Stimulated activated CD4-positive, alpha-beta T cell treated with anti-CD3 and anti-CD28 coated beads, TNF-alpha, amount 100 ng/mL, for 1 hour (primary cell): Measurements from ENCODE around the gene KIF2C.
"Not testable (repeated sequence)": the region's sequence is repeated elsewhere in the genome, so short reads cannot be mapped to it uniquely, and the experiment has no call there.

ENCODE experiments used
- DNase-seq, 3 donors: peaks; one replicate each; pipeline ENCODE4 v3.0.0-alpha.2; 2020; ENCODE audit warnings: low read depth in 3 of 3, low spot score in 1 of 3

Gene KIF2C

DNA sequence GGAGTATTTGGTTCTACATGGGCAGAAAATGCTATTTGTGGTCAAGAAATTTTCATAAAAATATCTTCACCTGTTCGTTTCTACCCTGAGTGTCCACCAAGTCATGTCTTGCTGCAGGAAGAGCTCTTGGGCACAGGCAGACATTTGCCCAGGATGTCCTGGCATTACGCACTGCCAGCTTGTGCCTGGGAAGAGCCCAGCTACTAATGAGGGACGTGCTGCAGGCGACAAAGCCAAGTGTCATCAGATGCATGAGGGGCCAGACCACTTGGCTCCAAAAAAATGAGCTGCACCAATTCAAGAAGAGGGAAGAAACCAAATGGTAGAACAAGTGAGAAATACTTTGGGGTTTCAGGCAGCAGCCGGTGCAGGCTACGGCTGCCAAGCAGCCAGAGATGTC is 21.5 kb upstream of the KIF2C start:
- no peak for DNase-seq

DNA sequence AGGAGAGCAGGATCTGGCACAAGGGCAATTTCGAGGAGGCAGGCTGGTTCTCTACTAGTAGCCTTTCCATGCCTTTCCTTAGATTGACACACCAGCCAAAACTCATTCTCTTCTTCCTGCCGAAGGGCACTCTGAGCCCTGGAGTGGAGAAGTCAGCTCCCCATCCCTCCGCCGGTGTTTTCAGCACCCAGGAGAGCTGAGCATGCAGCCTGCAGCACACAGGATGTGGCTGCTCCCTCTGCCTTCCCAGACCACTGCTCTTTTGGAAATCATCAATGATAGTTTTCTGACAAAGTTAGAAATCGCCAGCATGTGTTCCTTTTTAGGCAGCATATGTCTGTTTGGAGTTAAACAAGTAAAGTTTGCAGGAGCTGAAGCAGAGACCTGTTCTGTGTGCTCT is 20.3 kb upstream of the KIF2C start:
- no peak for DNase-seq

DNA sequence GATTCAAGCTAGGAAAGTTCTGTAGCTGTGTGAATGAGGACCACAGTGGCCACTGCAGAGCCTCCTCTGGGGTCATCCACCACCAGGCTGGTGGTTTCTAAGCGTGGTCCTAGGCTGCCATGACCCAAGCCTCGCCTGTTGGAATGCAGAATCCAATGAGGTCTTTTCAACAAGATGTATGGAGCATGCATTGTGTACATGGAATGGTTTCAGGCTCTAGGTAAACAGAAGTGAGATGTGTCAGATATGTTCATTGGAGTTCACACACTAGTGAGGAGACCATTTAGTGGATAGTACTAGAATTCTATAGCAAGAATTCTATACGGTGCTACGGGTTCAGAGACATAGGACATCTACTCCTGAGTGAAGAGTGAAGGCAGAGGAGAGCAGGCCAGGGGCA is 19.4 kb upstream of the KIF2C start:
- no peak for DNase-seq

DNA sequence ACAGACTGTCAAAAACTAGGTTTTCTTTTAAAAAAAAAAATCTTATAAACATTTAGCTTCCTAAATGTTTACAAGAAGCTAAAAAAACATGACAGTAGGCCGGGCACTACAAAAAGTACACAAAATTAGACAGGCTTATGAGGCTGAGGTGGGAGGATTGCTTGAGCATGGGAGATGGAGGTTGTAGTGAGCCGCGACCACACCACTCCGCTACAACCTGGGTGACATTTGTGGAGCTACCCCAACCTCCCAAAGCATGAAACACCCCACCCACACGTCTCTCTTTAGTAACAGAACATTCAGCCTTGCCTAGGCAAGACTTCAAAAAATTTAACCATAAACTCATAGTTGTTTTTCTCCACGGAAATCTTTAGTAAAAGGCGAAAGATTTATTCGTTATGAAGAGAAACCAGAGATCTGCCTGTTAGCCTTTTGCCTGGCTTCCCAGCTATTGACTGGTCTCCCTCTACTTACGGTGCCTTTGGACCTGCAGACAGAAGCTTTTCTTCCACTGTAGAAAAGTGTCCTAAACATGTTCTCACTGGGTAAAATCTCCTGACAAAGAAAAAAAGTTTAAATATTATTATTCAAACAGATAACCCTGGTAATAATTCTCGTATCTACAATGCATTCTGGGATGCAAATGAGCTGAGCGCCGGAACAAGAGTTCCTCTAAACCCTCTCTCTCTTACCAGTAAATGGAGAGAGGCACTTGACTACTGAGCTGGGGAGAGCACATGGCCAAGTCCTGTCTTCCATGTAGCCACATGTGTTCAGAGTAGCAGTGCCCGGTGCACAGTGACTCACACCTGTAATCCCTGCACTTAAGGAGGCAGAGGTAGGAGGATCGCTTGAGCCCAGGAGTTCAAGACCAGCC is 17.9 kb upstream of the KIF2C start:
- DNase-seq: peak; percentile 33 to 53 (median 46)

DNA sequence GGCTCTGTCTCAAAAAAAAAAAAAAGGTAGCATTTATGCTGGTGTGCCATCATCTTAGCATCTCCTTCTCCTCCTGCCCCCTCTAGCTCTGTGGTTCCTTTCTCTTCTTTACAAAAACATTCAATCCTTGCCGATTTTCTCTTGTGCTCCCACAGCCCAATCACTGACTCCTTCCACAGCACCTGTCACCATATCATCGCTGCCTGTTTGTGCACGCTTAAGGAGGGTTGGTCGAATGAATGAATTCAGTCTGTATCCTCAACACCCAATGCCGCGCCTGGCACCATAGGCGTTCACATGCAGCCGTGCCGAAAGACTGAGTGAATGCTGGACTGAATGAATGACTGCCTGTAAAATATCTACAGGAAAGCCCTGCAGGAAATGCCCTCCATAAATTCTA is 16.6 kb upstream of the KIF2C start:
- DNase-seq: no peak

DNA sequence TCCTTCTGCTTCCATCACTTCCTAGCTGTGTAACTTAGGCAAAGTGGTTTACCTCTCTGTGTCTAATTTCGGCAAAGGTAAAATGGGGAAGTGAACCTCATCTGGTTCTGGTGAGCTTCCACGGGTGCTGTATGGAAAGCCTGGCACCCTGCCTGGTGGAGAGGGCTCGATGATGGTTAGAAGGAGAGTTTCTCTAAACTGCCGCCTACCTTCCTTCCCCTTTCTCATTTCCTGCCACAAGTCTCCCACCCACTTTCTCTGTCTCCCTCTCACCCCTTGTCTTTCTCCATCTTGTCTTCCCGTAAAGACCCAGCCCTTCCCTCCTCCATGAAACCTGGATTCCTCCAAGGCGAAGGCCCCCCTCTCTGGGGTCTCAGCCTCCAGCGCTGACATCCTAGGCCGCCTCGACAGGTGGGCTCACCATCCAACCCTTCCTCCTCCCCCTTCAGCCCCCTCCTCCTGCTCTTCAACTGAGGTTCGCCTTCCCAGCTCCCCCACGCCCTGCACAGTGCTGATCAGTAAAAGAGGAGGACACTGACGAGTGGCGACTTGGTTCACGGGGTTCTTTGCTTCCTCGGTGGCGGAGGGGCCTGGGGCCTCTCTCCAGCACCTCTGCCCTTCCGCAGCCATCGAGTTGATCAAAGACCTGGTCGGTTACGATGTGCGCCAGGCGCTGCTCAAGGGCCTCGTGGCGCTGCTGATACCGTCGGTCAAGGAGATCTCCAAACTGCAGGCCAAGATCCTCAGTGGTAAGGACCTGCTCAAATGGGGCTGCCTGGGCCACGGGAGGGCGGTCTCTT is 15.9 kb upstream of the KIF2C start:
- peak in 1 of 3 donors; percentile 35 for DNase-seq

DNA sequence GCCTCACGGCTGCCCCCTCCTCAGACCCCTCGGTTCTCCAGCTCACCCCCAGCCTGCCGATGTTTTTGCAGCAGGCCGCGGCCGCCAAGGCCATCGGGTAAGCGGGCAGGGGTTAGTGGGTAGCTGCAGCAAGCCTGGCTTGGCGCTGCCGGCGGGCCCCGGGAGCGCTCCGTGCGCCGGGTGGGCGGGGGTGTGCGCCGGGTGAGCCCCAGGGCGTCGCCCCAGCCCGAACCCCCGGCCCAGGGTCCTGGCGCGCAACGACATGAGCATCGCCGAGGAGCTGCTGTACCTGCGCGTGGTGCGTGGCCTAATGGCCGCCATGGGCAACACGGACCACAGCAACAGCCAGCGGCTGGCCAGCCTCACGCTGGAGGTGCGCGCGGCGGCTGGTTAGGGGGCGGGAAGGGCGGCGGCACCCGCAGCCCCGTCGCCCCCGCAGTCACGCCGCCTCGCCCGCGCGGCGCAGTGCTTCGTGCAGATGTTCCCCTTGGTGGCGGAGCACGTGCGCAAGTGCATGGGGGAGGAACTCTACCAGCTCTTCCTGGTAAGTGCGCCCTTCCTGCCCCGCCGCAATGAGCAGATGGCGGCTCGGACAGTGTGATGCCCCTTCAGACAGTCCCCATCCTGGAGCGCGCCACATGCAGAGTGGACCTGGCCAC is 15.2 kb upstream of the KIF2C start:
- DNase-seq: no peak

DNA sequence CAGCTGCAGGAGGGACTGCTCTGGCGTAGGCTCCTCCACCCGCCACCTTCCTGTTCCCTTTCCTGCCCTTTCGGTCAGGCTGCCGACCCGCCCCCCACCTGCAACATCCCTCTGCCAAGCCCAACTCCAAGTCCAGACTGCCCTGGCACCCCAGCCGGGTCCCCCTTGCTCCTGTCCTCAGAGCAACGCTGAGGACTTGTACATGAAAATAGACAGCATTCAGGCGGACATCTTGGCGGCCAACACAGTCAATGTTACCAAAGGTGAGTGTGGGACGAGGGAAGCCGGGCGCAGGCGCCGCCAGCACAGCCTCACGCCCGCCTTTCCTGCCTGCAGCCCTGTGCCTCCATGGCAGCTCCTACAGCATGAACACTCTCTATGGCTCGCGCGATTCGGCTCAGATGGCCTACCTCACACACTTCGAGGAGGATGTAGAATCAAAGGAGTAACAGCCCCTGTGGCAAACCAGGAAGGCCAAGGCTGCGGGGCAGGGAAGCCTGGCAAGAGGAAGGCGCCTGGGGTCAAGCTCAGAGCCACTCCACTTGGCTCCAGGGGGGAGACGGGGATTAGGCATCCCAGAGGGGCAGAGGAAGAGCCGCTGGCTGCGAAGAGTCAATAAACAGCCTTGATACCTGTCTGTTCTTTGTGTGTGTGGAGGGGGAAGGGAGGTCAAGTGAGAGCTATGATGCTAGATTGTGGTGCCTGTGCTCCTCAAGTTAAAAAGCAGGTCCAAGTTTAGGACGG is 14.5 kb upstream of the KIF2C start:
- no peak for DNase-seq

DNA sequence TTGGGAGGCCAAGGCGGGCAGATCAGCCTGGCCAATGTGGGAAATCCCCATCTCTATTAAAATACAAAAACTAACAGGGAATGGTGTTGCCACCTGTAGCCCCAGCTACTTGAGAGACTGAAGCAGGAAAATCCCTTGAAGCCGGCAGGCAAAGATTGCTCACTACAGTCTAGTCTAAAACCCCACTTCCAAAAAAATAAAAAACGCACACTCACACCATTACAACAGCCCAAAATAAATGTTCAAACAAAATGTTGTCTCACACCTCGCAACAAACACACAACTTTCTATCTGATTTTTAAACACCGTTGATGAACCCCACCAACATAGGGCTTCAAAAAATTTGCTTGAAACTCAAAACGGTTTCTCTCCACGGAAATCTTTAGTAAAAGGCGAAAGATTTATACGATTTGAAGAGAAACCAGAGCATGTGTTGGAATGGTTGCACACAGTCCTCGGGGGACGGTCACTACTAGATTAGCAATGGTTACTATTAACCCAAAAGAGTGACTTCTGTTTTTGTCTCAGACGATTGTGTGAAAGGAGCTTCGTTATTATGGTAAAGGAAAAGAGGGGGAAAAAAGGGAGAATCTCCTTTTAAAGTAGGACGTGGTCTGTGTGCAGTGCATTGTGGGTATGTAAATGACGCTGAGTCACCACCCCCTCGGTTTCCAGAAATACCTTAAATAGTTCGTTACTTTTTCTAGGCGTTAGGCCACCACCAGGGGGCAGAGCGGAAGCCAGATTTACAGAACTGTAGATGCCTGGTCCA is 8.7 kb upstream of the KIF2C start, which contains the start of gene RNU5D-1:
RNU5D-1 (minus strand) TSS at position 430 of the 772 bp plus-strand sequence.
- DNase-seq: peak; percentile 79 to 94 (median 88)

DNA sequence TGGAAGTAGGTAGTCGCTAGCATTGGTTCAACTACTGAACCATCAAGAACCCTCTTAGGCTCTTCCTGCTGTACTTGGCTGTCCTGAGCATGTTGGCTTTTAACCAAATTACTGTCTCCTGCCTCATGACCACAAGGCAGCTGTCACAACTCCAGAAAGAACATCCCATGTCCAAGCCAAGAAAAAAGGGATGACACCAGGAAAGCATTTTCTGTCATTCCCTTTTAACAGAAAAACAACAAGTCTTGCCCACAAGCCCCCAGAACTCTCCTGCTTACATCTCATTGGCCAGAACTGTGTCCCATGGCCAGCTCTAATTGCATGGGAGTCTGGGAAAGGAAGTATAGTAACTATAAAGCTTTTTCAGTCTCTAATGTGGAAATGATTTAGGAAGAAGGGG is 6.3 kb upstream of the KIF2C start:
- no peak for DNase-seq

DNA sequence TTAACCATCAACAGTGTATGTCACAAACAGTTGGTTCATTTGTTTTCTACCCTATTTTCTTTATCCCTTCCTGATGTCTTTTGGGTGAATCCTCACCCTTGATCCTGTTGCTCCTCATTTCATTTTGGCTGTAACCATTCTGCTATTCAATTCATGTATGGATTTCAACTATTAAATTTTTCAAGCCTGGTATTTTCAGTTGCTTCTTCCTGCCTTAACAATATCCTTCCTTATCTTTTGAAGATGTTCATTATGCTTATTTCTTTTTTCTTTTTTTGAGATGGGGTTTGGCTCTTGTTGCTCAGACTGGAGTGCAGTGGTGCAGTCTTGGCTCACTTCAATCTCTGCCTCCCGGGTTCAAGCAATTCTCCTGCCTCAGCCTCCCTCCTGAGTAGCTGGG is 5.9 kb upstream of the KIF2C start:
- DNase-seq: no peak

DNA sequence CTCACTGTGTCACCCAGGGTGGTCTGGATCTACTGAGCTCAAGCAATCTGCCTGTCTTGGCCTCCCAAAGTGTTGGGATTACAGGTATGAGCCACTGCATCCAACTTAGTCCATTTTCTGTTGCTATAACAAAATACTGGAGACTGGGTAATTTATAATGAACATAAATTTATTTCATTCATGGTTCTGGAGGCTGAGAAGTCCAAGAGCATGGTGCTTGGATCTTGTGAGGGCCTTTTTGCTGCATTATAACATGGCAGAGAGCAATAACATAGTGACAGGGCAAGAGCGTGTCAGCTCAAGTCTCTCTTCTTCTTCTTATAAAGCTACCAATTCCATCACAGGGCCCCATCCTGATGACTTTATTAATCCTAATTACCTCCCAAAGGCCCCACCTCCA is 3.6 kb upstream of the KIF2C start:
- DNase-seq: no peak

DNA sequence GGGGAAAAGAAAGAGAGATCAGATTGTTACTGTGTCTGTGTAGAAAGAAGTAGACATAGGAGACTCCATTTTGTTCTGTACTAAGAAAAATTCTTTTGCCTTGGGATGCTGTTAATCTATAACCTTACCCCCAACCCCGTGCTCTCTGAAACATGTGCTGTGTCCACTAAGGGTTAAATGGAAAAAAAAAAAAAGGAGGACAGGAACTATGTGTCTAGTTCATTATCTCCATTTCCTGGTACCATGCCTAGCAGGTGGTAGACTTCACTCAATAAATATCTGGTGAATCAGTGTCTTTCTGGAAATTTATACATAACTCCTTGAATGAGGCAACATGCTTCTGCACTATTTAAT is 707 bp upstream of the KIF2C start:
- not testable (repeated sequence) for DNase-seq

DNA sequence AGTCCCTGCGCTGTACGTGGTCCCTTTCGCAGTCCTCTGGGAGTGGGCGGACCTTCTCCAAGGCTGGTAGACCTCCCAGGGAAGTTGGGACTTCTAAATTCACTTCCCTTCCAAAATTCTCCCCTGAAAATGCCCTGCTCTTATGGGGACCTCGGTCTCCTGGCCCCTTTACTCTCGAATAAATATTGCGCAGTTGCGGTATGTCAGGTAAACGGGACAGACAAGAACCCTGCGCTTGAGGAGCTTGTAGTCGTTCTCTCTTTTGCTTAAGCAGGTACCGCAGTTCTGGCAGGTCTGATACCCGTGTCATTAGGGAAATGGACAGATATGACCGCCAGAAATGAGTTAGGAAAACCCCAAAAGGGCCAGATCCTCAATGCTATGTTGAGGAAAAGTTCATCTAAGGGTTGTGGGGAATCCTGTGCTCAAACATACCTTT is 561 bp downstream of the KIF2C start:
- DNase-seq: no peak

DNA sequence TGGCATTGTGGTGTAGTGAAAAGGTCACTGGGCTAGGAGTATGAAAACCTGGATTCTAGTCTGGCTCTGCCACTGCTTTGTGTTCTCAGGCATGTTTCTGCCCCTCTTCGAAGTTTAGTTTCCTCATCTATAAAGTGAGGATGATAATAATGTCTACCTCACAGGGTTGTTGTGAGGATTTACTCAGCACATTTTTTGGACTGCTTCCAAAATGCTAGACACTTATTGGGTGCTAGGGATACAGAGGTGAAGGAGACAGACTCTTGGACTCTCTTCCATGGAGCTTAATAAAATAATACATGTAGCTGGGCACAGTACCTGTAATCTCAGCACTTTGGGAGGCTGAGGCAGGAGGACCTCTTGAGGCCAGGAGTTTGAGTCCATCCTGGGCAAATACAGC is 3.6 kb downstream of the KIF2C start:
- no peak for DNase-seq

DNA sequence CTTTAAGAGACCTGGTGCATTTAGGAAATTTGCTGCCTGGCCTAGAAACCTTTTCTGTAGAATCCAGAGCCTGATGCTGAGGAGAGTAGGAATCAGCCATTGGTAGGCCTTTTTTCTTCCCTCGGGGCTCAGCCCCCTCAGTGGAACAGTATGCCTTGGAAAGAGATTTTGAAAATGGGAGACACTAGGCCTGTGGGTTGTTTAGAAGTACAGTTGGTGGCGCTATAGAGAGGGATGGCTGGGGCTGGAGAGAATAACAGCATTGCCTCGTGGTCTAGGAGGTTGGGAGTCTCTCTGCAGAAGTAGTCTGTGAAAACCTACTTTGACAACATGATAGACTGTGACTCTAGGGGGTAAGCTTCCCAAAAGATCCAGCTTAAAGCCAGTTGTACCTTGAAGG is 8.2 kb downstream of the KIF2C start:
- no peak for DNase-seq

DNA sequence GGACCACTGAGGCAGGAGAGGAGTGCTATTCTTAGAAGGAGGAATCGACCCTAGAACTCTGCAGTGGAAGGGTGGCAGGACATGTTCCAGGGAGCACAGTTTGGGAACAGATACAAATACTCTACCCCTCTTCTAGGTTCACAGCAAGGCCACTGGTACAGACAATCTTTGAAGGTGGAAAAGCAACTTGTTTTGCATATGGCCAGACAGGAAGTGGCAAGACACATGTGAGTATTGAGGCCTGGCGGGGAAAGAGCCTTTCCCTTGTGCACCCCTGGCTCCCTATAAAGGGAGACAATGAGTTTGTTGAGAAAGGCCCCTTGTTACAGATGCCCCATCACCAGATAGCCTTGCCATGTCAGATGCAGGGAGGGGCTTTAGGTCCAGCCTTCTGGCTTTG is 17.8 kb downstream of the KIF2C start:
- no peak for DNase-seq

DNA sequence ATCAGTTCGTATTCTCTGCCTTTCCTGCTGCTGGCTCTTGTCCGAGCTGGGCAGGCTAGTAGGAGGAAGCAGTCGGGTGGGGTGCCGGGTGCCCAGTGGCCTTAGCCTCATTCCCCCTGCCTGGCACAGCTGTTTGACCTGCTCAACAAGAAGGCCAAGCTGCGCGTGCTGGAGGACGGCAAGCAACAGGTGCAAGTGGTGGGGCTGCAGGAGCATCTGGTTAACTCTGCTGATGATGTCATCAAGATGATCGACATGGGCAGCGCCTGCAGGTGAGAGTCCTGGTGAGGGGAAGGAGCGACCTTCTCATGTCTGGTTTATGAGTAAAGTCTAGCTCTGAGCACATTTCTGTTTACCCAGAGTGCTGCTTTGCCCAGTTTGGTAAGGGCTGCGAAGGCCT is 19.4 kb downstream of the KIF2C start:
- DNase-seq: no peak

DNA sequence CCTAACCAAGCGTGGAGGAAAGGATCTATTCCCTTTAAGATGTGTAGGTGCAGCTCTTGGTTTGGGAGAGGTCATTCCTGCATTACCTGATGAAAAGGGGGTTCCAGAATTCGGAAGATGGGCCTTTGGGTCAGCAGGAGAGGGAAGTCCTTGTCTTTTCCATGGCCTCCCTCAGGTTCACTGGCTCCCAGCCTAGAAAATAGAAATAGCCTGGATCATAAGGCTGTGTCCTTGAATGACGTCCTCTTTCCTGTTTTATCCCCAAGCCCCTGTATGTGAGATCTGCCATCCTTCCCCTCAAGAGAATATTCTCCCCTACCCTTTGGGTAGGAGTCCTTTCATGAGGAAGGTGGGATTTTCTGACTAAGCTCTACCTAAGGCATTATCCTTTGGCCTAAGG is 21.2 kb downstream of the KIF2C start:
- DNase-seq: no peak

DNA sequence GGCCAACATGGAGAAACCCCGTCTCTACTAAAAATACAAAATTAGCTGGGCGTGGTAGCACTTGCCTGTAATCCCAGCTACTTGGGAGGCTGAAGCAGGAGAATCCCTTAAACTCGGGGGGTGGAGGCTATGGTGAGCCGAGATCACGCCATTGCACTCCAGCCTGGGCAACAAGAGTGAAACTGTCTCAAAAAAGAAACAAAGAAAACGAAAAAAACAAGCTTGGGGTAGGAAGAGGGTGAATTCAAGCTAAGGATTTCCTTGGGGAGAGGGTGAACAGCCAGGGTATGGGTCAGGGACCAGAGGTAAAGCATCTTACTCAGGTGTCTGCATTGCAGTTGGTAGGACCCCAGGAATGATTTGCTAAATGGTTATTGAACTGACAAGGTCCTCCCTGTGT is 26.8 kb downstream of the KIF2C start:
- DNase-seq: not testable (repeated sequence)
